HK-2 (cell line): Measurements from ENCODE around the gene RHOB.
"Not testable (repeated sequence)": the region's sequence is repeated elsewhere in the genome, so short reads cannot be mapped to it uniquely, and the experiment has no call there.

Source experiments
- DNase-seq: peaks from one replicate; pipeline ENCODE4 v3.0.0-alpha.2; 2018; ENCODE audit not compliant: unreplicated experiment

RHOB gene

GRCh38 chr2:20451761-20452499, 5.1 kb downstream of the RHOB start:
- no peak for DNase-seq

- DNase-seq = no peak
These were observed 5.7 kb downstream of the RHOB start for GRCh38 chr2:20452551-20452950.

GRCh38 chr2:20453087-20453486, 6.2 kb downstream of the RHOB start:
- no peak for DNase-seq

GRCh38 chr2:20454036-20454981, 7.4 kb downstream of the RHOB start:
- no peak for DNase-seq

- no peak for DNase-seq
These were observed 8.3 kb downstream of the RHOB start for GRCh38 chr2:20455076-20455587.

GRCh38 chr2:20456116-20456571, 9.3 kb downstream of the RHOB start:
- DNase-seq = no peak

GRCh38 chr2:20456636-20457426, 10.0 kb downstream of the RHOB start:
- no peak for DNase-seq

GRCh38 chr2:20457661-20458630, 11.1 kb downstream of the RHOB start:
- no peak for DNase-seq

- DNase-seq = not testable (repeated sequence)
These were observed 12.0 kb downstream of the RHOB start for GRCh38 chr2:20458737-20459484.

DNA sequence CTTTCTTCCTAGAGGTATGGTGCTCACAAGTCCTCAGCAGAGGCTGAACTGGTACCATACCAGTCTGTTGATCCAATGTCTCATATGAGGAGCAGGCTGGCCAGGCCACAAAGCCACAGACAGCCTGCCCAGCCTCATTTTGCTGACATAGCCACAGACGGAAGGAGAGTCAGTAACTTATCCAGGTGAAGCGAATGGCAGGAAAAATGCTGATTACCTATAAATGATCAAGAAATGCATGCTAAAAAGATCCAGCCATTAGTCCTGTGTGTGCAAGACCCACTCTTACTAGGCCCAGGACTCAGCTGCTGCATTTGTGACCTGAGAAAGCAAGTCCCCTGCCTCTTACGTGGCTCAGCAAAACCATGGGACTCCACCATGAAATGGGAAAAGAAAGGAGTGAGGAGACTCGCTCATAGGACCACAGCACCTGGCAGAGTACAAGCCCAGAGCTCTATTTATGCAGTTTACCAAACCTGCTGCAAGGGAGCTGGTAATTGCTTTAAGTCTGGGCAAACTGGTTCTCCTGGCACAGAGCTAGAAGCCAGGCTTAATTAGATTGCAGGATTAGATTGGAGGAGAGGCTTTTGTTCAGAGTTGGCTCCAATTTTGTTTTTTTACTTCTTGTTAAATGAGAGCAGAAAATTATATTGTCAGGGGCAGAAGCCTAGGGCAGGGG, 19.0 kb downstream of the RHOB start:
- no peak for DNase-seq

- DNase-seq = no peak
These were observed 21.1 kb downstream of the RHOB start for GRCh38 chr2:20467789-20468548.

DNA sequence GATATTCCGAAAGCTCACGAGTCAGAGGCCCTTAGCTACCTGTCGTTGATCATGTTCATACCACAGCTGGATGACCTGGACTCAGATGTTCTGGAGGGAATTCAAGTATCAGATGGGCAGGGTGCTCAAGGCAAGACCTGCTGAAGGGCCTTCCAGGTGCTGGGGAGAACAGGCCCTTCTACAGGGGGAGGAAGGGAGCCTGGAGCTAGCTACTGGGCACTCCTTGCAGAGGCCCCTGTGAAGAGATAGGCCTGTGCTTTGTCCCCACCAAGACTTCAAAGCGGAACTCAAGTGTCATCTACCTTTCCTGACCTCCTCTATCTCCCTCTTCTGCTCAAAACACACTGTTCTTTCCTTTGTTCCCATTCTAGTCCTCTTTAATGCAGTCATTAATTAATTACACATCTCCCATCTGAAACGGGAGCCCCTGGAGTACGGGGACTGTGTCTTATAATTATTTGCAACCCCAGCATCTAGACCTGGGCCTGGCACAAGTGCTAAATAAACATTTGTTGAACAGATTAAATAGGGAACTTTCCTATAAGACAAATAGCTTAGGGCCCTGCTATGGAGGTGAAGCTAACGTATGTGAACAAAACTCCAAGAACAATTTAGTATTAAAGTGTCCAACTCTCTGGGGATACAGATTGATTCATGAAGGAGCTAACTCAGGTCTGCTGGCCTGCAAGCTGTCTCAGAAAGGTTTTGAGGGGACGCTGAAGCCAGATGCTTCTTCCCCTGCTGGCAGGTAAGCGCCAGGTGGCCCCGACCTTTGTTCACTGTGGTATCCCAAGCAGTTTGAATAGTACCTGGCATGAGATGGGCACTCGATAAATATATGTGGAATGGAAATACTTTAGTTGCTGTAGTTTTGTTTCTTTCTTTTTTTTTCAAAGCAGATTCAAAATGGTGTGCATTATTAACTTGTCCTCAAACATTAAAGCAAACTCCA, 22.0 kb downstream of the RHOB start:
- DNase-seq = no peak

- DNase-seq = no peak
These were observed 22.7 kb downstream of the RHOB start for GRCh38 chr2:20469595-20469994.

DNA sequence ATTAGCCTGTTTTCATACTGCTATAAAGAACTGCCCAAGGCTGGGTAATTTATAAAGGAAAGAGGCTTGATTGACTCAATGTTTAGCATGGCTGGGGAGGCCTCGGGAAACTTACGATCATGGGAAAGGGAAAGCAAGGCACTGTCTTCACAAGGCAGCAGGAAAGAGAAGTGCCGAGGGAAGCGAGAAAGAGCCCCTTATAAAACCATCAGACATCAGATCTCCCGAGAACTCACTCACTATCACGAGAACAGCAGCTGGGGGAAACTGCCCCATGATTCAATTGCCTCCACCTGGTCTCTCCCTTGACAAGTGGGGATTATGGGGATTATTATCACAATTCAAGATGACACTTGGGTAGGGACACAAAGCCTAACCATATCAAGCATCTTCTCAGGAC, 23.3 kb downstream of the RHOB start:
- no peak for DNase-seq

DNA sequence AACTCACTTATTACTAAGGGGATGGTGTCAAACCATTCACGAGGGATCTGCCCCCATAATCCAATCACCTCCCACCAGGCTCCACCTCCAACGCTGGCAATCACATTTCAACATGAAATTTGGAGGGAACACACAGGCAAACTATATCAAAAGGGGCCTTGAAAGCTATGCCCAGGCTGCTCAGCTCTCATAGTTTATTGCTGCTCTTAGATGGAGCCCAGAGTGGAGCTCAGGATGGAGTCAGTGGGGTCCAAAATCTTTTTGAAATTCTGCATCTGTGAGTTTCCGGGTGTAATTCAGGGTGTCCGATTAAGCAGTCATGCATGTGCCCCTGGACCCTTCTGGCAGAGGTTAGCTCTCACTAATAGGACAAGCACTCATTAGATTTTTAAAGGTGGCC, 24.3 kb downstream of the RHOB start:
- no peak for DNase-seq

DNA sequence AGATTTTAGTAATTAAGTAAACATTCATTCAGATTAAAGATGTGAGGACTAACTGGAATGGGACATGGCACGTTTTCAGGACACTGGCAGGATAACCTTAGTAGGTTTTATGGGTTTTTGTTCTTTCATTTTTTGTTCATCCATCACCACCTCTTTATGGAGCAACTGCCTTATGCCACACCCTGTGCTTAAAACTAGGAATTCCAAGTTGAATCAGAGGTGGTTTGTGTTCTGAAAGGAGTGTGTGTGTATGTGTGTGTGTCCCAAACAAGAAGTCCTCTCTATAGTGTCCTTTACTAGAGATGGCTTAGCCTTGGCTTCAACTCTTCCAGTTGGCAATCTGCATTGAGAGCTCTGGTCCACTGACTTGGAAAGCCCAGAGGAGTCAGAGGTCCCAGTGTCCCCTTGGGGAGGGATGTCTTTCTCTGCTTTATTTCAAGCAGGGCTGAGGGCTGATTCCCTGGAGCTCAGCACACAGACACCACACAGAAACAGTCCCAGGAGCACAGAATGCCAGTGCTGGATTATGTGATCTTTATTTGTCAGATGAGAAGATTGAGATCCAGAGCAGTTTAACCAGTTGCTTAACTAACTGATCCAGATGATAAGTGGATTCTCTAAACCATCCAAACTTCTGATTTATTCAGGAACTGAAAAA, 25.2 kb downstream of the RHOB start:
- DNase-seq = no peak

DNA sequence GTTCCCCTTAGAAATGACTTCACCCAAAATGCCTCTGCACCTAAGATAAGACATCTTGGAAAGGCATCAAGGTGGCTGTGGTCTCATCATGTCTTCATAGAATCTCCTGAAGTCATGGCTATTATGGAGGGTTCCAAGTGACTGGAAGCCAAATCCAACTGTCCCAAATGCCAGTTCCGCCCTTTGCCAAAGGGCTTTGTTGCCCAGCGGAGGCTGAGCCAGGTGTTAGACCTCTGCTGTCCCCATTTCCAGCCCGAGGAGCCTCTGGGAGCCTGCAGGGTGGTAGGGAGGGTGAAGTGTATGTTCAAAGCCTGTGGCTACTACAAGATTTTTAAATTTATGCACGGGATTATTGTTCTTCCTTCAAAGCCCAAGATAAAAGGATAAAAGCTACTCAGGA, 25.7 kb downstream of the RHOB start:
- no peak for DNase-seq
